Measurements from ENCODE around the gene AMER3. TPM values are rescaled to one million over a fixed set of nuclear protein-coding genes. Genes with fewer than 3 reads are reported as not detected.

The AMER3 gene
- polyA plus RNA-seq, 1 donor from 2014 or later: 19.2 TPM

DNA sequence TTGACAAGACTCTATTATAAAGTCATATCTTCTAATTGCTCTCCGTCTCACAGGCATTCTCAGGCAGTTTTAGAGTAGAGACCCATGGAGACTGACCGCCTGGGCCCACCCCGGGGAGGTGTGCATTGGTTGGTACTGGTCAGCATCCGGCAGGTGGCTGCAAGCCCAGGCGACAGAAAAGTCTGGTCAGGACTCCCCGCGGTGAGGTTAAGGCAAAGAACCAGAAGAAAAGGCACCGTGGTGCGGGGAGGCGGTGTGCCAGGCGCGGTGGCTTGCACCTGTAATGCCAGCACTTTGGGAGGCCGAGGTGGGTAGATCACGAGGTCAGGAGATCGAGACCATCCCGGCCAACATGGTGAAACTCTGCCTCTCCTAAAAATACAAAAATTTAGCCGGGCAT lies 32.5 kb downstream of the AMER3 start:
- TF ChIP-seq EP300 (conservative IDR thresholded peaks at IDR 0.05; ENCODE audit: poor library complexity, severe bottlenecking) (no peak), EZH2 (IDR thresholded peaks at IDR 0.05; ENCODE audit: borderline replicate concordance, insufficient read depth, low read length, poor library complexity, severe bottlenecking) (no peak), POLR2AphosphoS5 (IDR thresholded peaks at IDR 0.05) (no peak), TAF1 (IDR thresholded peaks at IDR 0.05; ENCODE audit: low read depth) (no peak), SMC3 (conservative IDR thresholded peaks at IDR 0.05; ENCODE audit: poor library complexity) (no peak), RAD21 (conservative IDR thresholded peaks at IDR 0.05) (no peak)
- Histone ChIP-seq H3K4me2 (ENCODE audit: low read length) (no peak overlapping the region), H3K27ac (ENCODE audit: low read length) (no peak overlapping the region), H4K20me1 (ENCODE audit: insufficient read depth) (no peaks in the 10 kb centered on the region), H3K9me2 (ENCODE audit: insufficient read depth, low read length) (no peaks in the 10 kb centered on the region), H2AFZ (ENCODE audit: low read depth, low read length) (no peak overlapping the region), H3K9ac (ENCODE audit: low read length) (no peak overlapping the region), H3K27me3 (ENCODE audit: insufficient read depth, low read depth, low read length) (no peaks in the 10 kb centered on the region), H3K79me2 (replicated peaks; ENCODE audit: insufficient read depth, low read length) (no peaks in the 10 kb centered on the region), H3F3A (ENCODE audit: insufficient read depth, low read length, poor library complexity, severe bottlenecking) (no peaks in the 10 kb centered on the region), H3K9me3 (ENCODE audit: low read length) (no peaks in the 10 kb centered on the region), H3K4me3 (ENCODE audit: low read length) (no peak overlapping the region), H3K36me3 (ENCODE audit: insufficient read depth, low read length) (no peaks in the 10 kb centered on the region)

DNA sequence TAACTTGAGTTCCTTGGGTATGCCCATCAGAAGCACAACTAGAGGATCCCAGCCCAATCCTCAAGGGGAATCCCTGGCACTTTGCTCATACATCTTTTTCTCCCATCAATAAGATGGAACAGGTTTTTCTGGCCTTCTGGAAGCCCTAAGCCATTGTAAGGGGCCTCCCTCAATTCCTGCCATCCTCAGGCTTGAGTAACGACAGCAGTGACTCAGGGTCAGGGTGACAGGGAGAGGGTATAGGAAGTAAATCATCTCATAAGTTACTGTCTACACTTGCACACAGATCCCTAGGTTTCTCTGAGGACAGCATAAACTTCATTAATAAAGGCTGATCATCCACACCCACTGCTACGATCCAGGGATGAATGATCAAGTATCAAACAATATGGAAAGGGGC lies 35.0 kb downstream of the AMER3 start:
- H3K27ac ChIP-seq (ENCODE audit: low read length): no peak overlapping the region
- no peaks in the 10 kb centered on the region for H3K9me2 ChIP-seq (ENCODE audit: insufficient read depth, low read length)
- H4K20me1 ChIP-seq (ENCODE audit: insufficient read depth): no peaks in the 10 kb centered on the region
- no peaks in the 10 kb centered on the region for H3K9me3 ChIP-seq (ENCODE audit: low read length)
- H3K79me2 ChIP-seq (replicated peaks; ENCODE audit: insufficient read depth, low read length): no peaks in the 10 kb centered on the region
- no peaks in the 10 kb centered on the region for H3K27me3 ChIP-seq (ENCODE audit: insufficient read depth, low read depth, low read length)
- no peak for TF ChIP-seq MXI1 (conservative IDR thresholded peaks at IDR 0.05; ENCODE audit: poor library complexity, severe bottlenecking)
- no peaks in the 10 kb centered on the region for H3F3A ChIP-seq (ENCODE audit: insufficient read depth, low read length, poor library complexity, severe bottlenecking)
- no peak overlapping the region for H3K9ac ChIP-seq (ENCODE audit: low read length)
- H3K4me2 ChIP-seq (ENCODE audit: low read length): no peak overlapping the region
- no peak overlapping the region for H3K4me3 ChIP-seq (ENCODE audit: low read length)
- no peak overlapping the region for H2AFZ ChIP-seq (ENCODE audit: low read depth, low read length)
- no peaks in the 10 kb centered on the region for H3K36me3 ChIP-seq (ENCODE audit: insufficient read depth, low read length)

DNA sequence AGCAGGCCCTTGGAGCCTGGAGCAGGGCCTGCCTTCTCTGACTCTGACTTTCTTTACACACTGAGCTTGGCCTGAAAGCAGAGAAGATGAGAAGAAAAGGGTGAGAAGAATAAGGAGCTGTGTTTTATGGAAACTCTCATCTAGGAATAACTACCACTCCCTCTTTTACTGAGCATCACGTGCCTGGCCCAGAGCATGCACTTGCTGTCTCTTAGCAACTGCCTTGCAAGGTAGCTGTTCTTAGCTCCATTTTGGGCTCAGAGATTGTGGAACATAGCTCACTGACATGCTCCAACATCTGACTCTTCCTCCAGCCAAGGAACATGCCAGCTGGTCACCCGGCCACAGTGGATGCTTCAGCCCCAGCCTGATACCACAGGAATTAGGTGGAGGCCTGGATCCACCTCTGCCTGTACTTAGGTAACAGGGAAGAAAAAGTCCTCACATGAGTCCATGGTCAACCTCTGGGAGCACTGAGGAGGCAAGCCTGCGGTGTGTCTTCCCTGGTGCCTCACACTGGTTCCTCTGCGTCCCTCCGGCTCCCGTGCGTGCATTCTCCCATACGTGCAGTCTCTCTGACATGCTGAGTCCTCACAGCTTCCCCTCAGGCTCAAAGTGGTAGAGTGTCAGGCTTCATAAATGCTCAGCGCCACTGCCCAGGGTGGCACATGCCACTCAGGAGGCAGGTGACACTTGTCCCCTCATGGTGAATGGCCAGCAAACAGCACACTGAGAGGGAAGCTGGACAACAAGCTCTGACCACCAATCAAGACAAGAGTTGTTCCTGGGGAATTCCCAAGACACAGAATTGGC lies 35.7 kb downstream of the AMER3 start:
- no peak overlapping the region for H2AFZ ChIP-seq (ENCODE audit: low read depth, low read length)
- H3K27ac ChIP-seq (ENCODE audit: low read length): no peak overlapping the region
- TF ChIP-seq, protein P1, sequence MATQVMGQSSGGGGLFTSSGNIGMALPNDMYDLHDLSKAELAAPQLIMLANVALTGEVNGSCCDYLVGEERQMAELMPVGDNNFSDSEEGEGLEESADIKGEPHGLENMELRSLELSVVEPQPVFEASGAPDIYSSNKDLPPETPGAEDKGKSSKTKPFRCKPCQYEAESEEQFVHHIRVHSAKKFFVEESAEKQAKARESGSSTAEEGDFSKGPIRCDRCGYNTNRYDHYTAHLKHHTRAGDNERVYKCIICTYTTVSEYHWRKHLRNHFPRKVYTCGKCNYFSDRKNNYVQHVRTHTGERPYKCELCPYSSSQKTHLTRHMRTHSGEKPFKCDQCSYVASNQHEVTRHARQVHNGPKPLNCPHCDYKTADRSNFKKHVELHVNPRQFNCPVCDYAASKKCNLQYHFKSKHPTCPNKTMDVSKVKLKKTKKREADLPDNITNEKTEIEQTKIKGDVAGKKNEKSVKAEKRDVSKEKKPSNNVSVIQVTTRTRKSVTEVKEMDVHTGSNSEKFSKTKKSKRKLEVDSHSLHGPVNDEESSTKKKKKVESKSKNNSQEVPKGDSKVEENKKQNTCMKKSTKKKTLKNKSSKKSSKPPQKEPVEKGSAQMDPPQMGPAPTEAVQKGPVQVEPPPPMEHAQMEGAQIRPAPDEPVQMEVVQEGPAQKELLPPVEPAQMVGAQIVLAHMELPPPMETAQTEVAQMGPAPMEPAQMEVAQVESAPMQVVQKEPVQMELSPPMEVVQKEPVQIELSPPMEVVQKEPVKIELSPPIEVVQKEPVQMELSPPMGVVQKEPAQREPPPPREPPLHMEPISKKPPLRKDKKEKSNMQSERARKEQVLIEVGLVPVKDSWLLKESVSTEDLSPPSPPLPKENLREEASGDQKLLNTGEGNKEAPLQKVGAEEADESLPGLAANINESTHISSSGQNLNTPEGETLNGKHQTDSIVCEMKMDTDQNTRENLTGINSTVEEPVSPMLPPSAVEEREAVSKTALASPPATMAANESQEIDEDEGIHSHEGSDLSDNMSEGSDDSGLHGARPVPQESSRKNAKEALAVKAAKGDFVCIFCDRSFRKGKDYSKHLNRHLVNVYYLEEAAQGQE (IDR thresholded peaks at IDR 0.05; ENCODE audit: borderline replicate concordance): no peak
- TF ChIP-seq EZH2 (IDR thresholded peaks at IDR 0.05; ENCODE audit: borderline replicate concordance, insufficient read depth, low read length, poor library complexity, severe bottlenecking) (no peak), EP300 (conservative IDR thresholded peaks at IDR 0.05; ENCODE audit: poor library complexity, severe bottlenecking) (no peak), POLR2AphosphoS5 (IDR thresholded peaks at IDR 0.05) (no peak), SMC3 (conservative IDR thresholded peaks at IDR 0.05; ENCODE audit: poor library complexity) (no peak), RAD21 (conservative IDR thresholded peaks at IDR 0.05) (no peak), TAF1 (IDR thresholded peaks at IDR 0.05; ENCODE audit: low read depth) (no peak), MXI1 (conservative IDR thresholded peaks at IDR 0.05; ENCODE audit: poor library complexity, severe bottlenecking) (no peak)
- TF ChIP-seq, protein P2, sequence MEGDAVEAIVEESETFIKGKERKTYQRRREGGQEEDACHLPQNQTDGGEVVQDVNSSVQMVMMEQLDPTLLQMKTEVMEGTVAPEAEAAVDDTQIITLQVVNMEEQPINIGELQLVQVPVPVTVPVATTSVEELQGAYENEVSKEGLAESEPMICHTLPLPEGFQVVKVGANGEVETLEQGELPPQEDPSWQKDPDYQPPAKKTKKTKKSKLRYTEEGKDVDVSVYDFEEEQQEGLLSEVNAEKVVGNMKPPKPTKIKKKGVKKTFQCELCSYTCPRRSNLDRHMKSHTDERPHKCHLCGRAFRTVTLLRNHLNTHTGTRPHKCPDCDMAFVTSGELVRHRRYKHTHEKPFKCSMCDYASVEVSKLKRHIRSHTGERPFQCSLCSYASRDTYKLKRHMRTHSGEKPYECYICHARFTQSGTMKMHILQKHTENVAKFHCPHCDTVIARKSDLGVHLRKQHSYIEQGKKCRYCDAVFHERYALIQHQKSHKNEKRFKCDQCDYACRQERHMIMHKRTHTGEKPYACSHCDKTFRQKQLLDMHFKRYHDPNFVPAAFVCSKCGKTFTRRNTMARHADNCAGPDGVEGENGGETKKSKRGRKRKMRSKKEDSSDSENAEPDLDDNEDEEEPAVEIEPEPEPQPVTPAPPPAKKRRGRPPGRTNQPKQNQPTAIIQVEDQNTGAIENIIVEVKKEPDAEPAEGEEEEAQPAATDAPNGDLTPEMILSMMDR (IDR thresholded peaks at IDR 0.05; ENCODE audit: poor library complexity, severe bottlenecking): no peak

More for the DNA sequence above, 35.7 kb downstream of the AMER3 start:
- H3K79me2 ChIP-seq (replicated peaks; ENCODE audit: insufficient read depth, low read length): no peaks in the 10 kb centered on the region
- no peaks in the 10 kb centered on the region for H3F3A ChIP-seq (ENCODE audit: insufficient read depth, low read length, poor library complexity, severe bottlenecking)
- H3K4me2 ChIP-seq (ENCODE audit: low read length): no peak overlapping the region
- H3K4me3 ChIP-seq (ENCODE audit: low read length): no peak overlapping the region
- H3K9me2 ChIP-seq (ENCODE audit: insufficient read depth, low read length): no peaks in the 10 kb centered on the region
- no peaks in the 10 kb centered on the region for H3K36me3 ChIP-seq (ENCODE audit: insufficient read depth, low read length)
- H4K20me1 ChIP-seq (ENCODE audit: insufficient read depth): no peaks in the 10 kb centered on the region
- H3K27me3 ChIP-seq (ENCODE audit: insufficient read depth, low read depth, low read length): no peaks in the 10 kb centered on the region
- H3K9ac ChIP-seq (ENCODE audit: low read length): no peak overlapping the region
- no peaks in the 10 kb centered on the region for H3K9me3 ChIP-seq (ENCODE audit: low read length)

All from neural cell (in vitro differentiated cells).